GM12878 (cell line): ENCODE measurements around the gene HOXB13. TPM values are rescaled to one million over a fixed set of nuclear protein-coding genes. Genes with fewer than 3 reads are reported as not detected.

Experiments used
- ATAC-seq: fragments of 200-7000 bp; cut with Tn5 transposase; 3 replicates; pipeline ENCODE4 v1.9.1; 2020; ENCODE audit warnings: mild to moderate bottlenecking, moderate library complexity
- BruUV-seq: library from RNA; stranded (reverse); fragments of 400-500 nt; replicated peaks from 2 replicates; lab custom pipeline; 2021; lab: Mats Ljungman, UMichigan
- CTCF ChIA-PET: fragments of 300-600 bp; sonication (Branson Sonifier 250); formaldehyde crosslinking; extraction: SDS; loops from one replicate; lab custom pipeline; 2021; ENCODE audit warnings: inconsistent platforms; lab: Yijun Ruan, JAX
- POLR2A ChIA-PET: fragments of 350-600 bp; formaldehyde crosslinking; extraction: SDS; loops from one replicate; lab custom pipeline; 2021; ENCODE audit warnings: inconsistent platforms; lab: Charles Lee
- RAD21 ChIA-PET: fragments of 300-600 bp; sonication (Branson Sonifier 250); formaldehyde crosslinking; loops from one replicate; lab custom pipeline; 2023; ENCODE audit warnings: antibody characterized with exemption; ENCODE audit not compliant: unreplicated experiment; lab: Charles Lee
- SMC1A ChIA-PET: fragments of 300-600 bp; sonication (Branson Sonifier 250); formaldehyde crosslinking; loops from one replicate; lab custom pipeline; 2023; ENCODE audit not compliant: unreplicated experiment, uncharacterized antibody; lab: Charles Lee
- DNase-seq: peaks from one replicate; pipeline ENCODE4 v3.0.0-alpha.2; 2011; ENCODE audit warnings: low read depth, low spot score
- FAIRE-seq: peaks from 3 replicates; lab custom pipeline; 2011; peaks lifted over from hg19 to GRCh38; lab: Jason Lieb, UNC
- H2AFZ ChIP-seq: 2 replicates; pipeline ENCODE4 v1.6.0; 2011; ENCODE audit warnings: low read depth, low read length, control low read depth; ENCODE audit not compliant: control insufficient read depth
- H3K27ac ChIP-seq: 2 replicates; pipeline ENCODE4 v1.5.1; 2011; ENCODE audit warnings: control low read depth; ENCODE audit not compliant: control insufficient read depth, insufficient read depth
- H3K27me3 ChIP-seq, 2 experiments: replicated peaks in 1 of 2; 2 replicates each; pipeline versions ENCODE4 v1.6.0 to v1.6.1; 2011; ENCODE audit warnings: low read length in 1 of 2; ENCODE audit not compliant: control insufficient read depth in 2 of 2, insufficient read depth in 2 of 2
- H3K36me3 ChIP-seq, 2 experiments: 2 replicates each; pipeline ENCODE4 v1.5.1; 2011; ENCODE audit warnings: low read length in 1 of 2; ENCODE audit not compliant: control insufficient read depth in 2 of 2, insufficient read depth in 2 of 2
- H3K4me1 ChIP-seq: 2 replicates; pipeline ENCODE4 v1.6.1; 2011; ENCODE audit warnings: mild to moderate bottlenecking, low read length, moderate library complexity, mixed read lengths; ENCODE audit not compliant: control insufficient read depth, insufficient read depth
- H3K4me2 ChIP-seq: 2 replicates; pipeline ENCODE4 v1.6.0; 2011; ENCODE audit warnings: control low read depth; ENCODE audit not compliant: control insufficient read depth, insufficient read depth
- H3K4me3 ChIP-seq: fragments of 200-600 bp; sonication (generic); 2 replicates; pipeline ENCODE4 v1.5.1; 2016
- H3K79me2 ChIP-seq: 2 replicates; pipeline ENCODE4 v1.6.0; 2011; ENCODE audit warnings: low read length; ENCODE audit not compliant: control insufficient read depth, insufficient read depth
- H3K9ac ChIP-seq: 2 replicates; pipeline ENCODE4 v1.8.0; 2011; ENCODE audit warnings: low read length, control low read depth, mixed read lengths; ENCODE audit not compliant: control insufficient read depth, insufficient read depth
- H3K9me3 ChIP-seq: replicated peaks from 3 replicates; pipeline ENCODE4 v1.5.1; 2011; ENCODE audit warnings: mild to moderate bottlenecking, low read length; ENCODE audit not compliant: control insufficient read depth, insufficient read depth
- H4K20me1 ChIP-seq: 2 replicates; pipeline ENCODE4 v1.6.0; 2011; ENCODE audit not compliant: control insufficient read depth, insufficient read depth
- BCL3 ChIP-seq: IDR thresholded peaks from 2 replicates; pipeline ENCODE4 v1.6.1; 2011; ENCODE audit warnings: borderline replicate concordance, low read depth, mild to moderate bottlenecking, moderate library complexity, low read length; ENCODE audit not compliant: insufficient read depth, poor library complexity, severe bottlenecking
- CBX5 ChIP-seq: sonication (generic); IDR thresholded peaks from 2 replicates; pipeline ENCODE4 v1.6.1; 2016; ENCODE audit warnings: low read depth, moderate library complexity, mild to moderate bottlenecking, inconsistent platforms
- MEF2A ChIP-seq: IDR thresholded peaks from 2 replicates; pipeline ENCODE4 v1.6.1; 2011; ENCODE audit warnings: low read depth, mild to moderate bottlenecking, low read length, moderate library complexity; ENCODE audit not compliant: insufficient read depth
- NR2C1 ChIP-seq: fragments of 450-650 bp; IDR thresholded peaks from 2 replicates; pipeline ENCODE4 v1.6.1; 2017; ENCODE audit warnings: antibody characterized with exemption, mild to moderate bottlenecking, moderate library complexity
- TARDBP ChIP-seq: IDR thresholded peaks from 2 replicates; pipeline ENCODE4 v1.6.1; 2016; ENCODE audit warnings: borderline replicate concordance
- ZBED1 ChIP-seq: IDR thresholded peaks from 2 replicates; pipeline ENCODE4 v1.6.1; 2016; ENCODE audit warnings: borderline replicate concordance
- WGBS: methylation state at CpG from one replicate; pipeline ENCODE4 v1.1.6; 2016; ENCODE audit warnings: low lambda C conversion rate; ENCODE audit not compliant: insufficient replicate concordance, insufficient coverage; ENCODE audit errors: missing lambda C conversion rate; 5-methylcytosine and 5-hydroxymethylcytosine counted together
- in situ Hi-C: fragments of 300-500 bp; cut with MboI; formaldehyde crosslinking; loops from 9 replicates; pipeline ENCODE4 v1.14.3; 2018; ENCODE audit warnings: mixed read lengths
- intact Hi-C: fragments of 100-400 bp; cut with micrococcal nuclease; formaldehyde crosslinking; loops from one replicate; pipeline ENCODE4 v1.14.2; 2022; ENCODE audit not compliant: unreplicated experiment
- polyA plus RNA-seq, 11 experiments: library from polyadenylated mRNA; depleted of rRNA in 4 of 11; unstranded in 6 of 11; stranded (reverse) in 5 of 11; fragments of >200 nt; fragmentation: Nextera tagmentation in 4 of 11; fragmentation: Illumina TruSeq in 1 of 11; extraction: Ambion mirVana in 4 of 11; extraction: Trizol in 1 of 11; gene quantifications; 1 replicate in 1 of 11; 2 replicates in 10 of 11; pipeline versions ENCODE4 v1.2.1 to v1.2.3, GENCODE V29; 2011 to 2016; ENCODE audit warnings: inconsistent platforms in 2 of 11, missing spikeins in 2 of 11, low read depth in 1 of 11
- total RNA-seq, 4 experiments: library from RNA; depleted of rRNA in 3 of 4; stranded (reverse); fragments of >200 nt in 3 of 4; fragmentation: Illumina TruSeq in 1 of 4; extraction: Trizol in 1 of 4; gene quantifications; 2 replicates each; pipeline versions ENCODE4 v1.2.1 to v1.2.3, GENCODE V29; 2013 to 2021

HOXB13 gene
- total and polyA plus RNA-seq, 10 of the 15 experiments (the other 5 are each of a cell fraction or from before 2014, with no cell fraction given): 0.05 TPM; not detected in 9

GRCh38 chr17:48735062-48735351, 6.5 kb upstream of the HOXB13 start:
- no peaks in the 10 kb centered on the region for H3K36me3 ChIP-seq
- no peaks in the 10 kb centered on the region for H3K79me2 ChIP-seq
- RAD21 ChIA-PET: no interaction called here
- POLR2A ChIA-PET: no interaction called here
- FAIRE-seq (no peak), ATAC-seq (no peak), DNase-seq (no peak)
- peaks cover 20 to 45% of the 10 kb centered on the region in 2 experiments for H3K27me3 ChIP-seq
- H3K9me3 ChIP-seq: no peaks in the 10 kb centered on the region
- BruUV-seq: no TSS peak
- intact Hi-C loops (no loop called here), in situ Hi-C loops (no loop called here)
- no peak overlapping the region for H3K4me3 ChIP-seq
- H3K4me1 ChIP-seq: no peaks in the 10 kb centered on the region
- 1% methylated on average over 7 of the region's 7 CpGs for WGBS
- no peak overlapping the region for H3K9ac ChIP-seq
- CTCF ChIA-PET: interaction anchor here (0.8 to 2.6 kb wide), 4 partner anchors 11 to 144 kb away, joined by 3 to 12 read pairs (median 3); partner anchors contain the start of gene PRAC2
- TF ChIP-seq CBX5: no peak
- TF ChIP-seq NR2C1: no peak
- no peak for TF ChIP-seq MEF2A
- TF ChIP-seq TARDBP: no peak
- no peak for TF ChIP-seq BCL3
- no peak for TF ChIP-seq ZBED1
- no peak overlapping the region for H2AFZ ChIP-seq
- SMC1A ChIA-PET: interaction anchor here (1.3 to 1.6 kb wide), 2 partner anchors 11 to 69 kb away, joined by 4 read pairs; no protein-coding TSS in a partner anchor
- no peak overlapping the region for H3K27ac ChIP-seq
- H3K4me2 ChIP-seq: no peak overlapping the region
- no peaks in the 10 kb centered on the region for H4K20me1 ChIP-seq
